Large intestine (tissue), 3 donors: ENCODE data around the gene MGST2. TPM values are rescaled to one million over a fixed set of nuclear protein-coding genes. Genes with fewer than 3 reads are reported as not detected.
"Not testable (repeated sequence)": the region's sequence is repeated elsewhere in the genome, so short reads cannot be mapped to it uniquely, and the experiment has no call there.

Experiments used
- DNase-seq, 2 donors: peaks; one replicate each; pipeline versions ENCODE4 v3.0.0 to v3.0.0-alpha.2; 2013
- H3K27ac ChIP-seq: one replicate; pipeline ENCODE4 v1.5.1; 2013; ENCODE audit warnings: low read length
- H3K27me3 ChIP-seq: 2 replicates; pipeline ENCODE4 v1.6.1; 2013; ENCODE audit warnings: low read length; ENCODE audit not compliant: control insufficient read depth, insufficient read depth
- H3K36me3 ChIP-seq: 2 replicates; pipeline ENCODE4 v1.6.1; 2013; ENCODE audit warnings: low read length; ENCODE audit not compliant: control insufficient read depth, insufficient read depth
- H3K4me1 ChIP-seq: one replicate; pipeline ENCODE4 v1.6.1; 2013; ENCODE audit warnings: low read length; ENCODE audit not compliant: control insufficient read depth, insufficient read depth
- H3K4me3 ChIP-seq: one replicate; pipeline ENCODE4 v1.5.1; 2013; ENCODE audit warnings: low read length
- H3K9me3 ChIP-seq: one replicate; pipeline ENCODE4 v1.6.1; 2013; ENCODE audit warnings: mild to moderate bottlenecking, low read depth, low read length, moderate library complexity; ENCODE audit not compliant: control insufficient read depth
- WGBS: methylation state at CpG from one replicate; pipeline ENCODE4 v1.1.5; 2013; ENCODE audit warnings: low lambda C conversion rate; ENCODE audit not compliant: insufficient coverage; 5-methylcytosine and 5-hydroxymethylcytosine counted together
- polyA plus RNA-seq: library from polyadenylated mRNA; unstranded; fragments of 120-200 nt; gene quantifications from one replicate; pipeline ENCODE4 v1.2.1, GENCODE V29; 2013

Gene MGST2
- polyA plus RNA-seq, 1 donor, result 126 TPM

DNA sequence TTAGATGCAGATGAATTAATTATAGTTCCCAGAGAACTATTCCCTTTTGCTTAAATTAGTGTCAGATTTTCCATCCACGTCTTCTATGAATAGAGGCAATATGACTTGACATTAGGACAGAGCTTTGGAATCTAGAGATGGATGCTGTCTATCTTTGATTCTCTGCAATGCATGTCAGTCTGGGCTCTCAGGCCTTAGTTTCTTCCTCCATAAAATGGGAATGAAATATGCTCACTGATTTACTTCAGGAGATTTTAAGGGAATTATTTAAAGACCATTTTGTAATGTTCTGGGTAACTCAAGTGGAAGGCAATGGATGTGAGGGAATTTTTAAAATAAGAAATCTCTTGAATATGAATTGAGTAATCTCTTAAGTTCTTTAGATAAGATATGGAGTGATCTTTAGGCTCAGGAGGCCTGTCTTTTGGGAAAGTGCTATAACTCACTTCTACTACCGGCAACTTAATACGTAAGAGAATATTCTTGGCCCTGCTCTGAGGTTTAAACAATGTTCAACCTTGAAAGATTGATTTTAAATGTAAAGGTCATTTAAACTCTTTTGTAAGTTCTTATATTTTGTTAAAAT lies 29.0 kb downstream of the MGST2 start:
- no peak overlapping the region for H3K4me3 ChIP-seq
- WGBS, result 100% methylated on average over 1 of the region's 3 CpGs
- H3K4me1 ChIP-seq, result peaks cover 28% of the 10 kb centered on the region
- H3K27me3 ChIP-seq, result no peaks in the 10 kb centered on the region
- peaks cover 3% of the 10 kb centered on the region for H3K9me3 ChIP-seq
- peaks cover 19% of the 10 kb centered on the region for H3K36me3 ChIP-seq
- H3K27ac ChIP-seq, result no peak overlapping the region
- no peak for DNase-seq

DNA sequence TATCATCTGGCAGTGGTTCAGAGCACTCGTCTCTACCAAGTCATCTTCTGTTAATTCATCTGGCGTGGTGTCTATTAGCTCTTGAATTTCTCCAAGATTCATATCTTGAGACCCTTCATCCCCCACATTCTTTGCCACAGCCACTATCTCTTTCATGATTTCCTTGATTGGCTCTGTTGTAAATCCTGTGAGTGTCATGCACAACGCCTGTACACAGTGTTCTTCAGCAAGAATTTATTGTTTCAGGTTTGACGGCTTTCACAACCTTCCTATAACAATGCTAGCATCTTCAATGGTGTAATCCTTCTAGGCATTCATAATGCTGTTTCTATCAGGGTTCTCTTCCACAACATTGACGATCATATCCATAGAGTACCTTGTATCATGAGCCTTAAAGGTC lies 30.9 kb downstream of the MGST2 start:
- Histone ChIP-seq H3K9me3 (peaks cover 3% of the 10 kb centered on the region), H3K27me3 (no peaks in the 10 kb centered on the region), H3K4me1 (peaks cover 12% of the 10 kb centered on the region), H3K4me3 (no peak overlapping the region), H3K36me3 (peaks cover 30% of the 10 kb centered on the region), H3K27ac (no peak overlapping the region)
- DNase-seq, result no peak
- 100% methylated on average over 2 of the region's 5 CpGs for WGBS

DNA sequence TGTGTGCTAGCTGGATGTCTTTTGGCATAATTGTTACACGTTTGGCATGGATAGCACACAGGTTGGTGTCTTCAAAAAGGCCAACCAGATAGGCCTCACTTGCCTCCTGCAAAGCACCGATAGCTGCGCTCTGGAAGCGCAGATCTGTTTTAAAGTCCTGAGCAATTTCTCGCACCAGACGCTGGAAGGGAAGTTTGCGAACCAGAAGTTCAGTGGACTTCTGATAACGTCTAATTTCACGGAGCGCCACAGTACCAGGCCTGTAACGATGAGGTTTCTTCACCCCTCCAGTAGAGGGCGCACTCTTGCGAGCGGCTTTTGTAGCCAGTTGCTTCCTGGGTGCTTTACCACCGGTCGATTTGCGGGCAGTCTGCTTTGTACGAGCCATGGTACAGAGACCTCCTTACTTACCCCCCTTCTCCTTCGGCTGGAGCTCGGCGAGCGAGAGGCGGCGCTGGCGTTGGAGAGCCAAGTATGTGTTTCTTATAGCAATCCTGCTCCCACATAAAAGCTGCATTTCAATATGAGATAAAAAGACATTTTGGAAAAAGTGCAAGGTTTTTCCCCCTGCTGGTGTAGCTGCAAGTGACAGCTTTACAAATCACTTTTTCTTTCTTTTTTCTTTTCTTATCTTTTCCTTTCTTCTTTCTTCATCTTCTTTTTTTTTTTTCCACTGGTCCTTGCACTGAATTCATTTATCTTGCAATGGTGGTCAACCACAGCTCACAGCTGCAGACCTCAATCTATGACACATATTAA lies 32.7 kb downstream of the MGST2 start:
- H3K27ac ChIP-seq, H3K27me3 ChIP-seq, H3K9me3 ChIP-seq, H3K4me3 ChIP-seq, H3K4me1 ChIP-seq, DNase-seq: not testable (repeated sequence)
- peaks cover 35% of the 10 kb centered on the region for H3K36me3 ChIP-seq
- no CpG with 5 or more reads among the region's 25 CpGs for WGBS

DNA sequence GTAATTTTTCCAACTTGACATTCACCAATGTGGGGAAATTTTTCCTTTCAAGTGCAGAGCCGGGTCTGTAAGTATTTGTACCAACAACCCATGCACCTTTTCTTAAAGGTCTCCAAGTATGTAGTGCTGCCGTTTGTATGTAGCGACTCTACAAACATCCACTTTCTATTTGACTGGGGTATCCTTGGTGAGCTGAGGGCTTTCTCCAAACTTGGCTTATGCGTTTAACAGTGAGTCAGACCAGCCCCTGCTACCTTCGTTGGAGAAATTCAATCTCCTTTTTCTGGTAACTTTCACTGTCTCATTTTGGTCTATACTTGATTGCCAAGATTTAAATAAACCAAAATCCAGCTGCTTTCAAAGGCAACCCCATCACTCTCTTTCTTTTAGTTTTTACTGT lies 34.9 kb downstream of the MGST2 start:
- no peaks in the 10 kb centered on the region for H3K4me1 ChIP-seq
- peaks cover 3% of the 10 kb centered on the region for H3K9me3 ChIP-seq
- no peak for DNase-seq
- H3K4me3 ChIP-seq, result no peak overlapping the region
- 69% methylated on average over 2 of the region's 5 CpGs for WGBS
- H3K36me3 ChIP-seq, result peaks cover 56% of the 10 kb centered on the region
- H3K27me3 ChIP-seq, result no peaks in the 10 kb centered on the region
- no peak overlapping the region for H3K27ac ChIP-seq

DNA sequence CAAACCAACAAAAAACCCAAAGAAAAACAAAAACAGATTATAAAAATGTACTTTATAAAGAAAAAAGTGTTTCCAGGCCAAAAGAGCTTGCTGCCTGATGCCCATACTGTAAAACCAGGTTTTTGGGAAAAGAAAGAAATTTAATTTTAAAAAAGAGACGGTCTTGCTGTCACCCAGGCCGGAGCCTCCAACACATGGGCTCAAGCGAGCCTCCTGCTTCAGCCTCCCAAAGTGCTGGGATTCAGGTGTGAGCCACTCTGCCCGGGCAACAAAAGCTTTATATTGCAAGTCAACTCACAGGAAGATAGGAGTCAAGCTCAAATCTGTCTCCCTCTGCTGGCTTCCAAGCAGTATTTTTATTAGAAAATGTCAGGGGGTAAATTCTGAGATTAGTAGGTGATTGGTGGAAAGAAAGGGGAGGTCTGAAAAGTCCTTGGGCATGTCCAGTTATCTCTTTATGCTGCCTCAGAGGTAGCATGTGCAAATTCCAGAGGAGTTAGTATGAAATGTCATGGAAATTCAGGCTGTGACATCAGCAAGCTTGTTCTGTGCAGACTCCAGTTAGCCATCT lies 39.4 kb downstream of the MGST2 start:
- Histone ChIP-seq H3K27ac (no peak overlapping the region), H3K4me1 (no peaks in the 10 kb centered on the region), H3K36me3 (peaks cover 39% of the 10 kb centered on the region), H3K9me3 (no peaks in the 10 kb centered on the region), H3K27me3 (no peaks in the 10 kb centered on the region), H3K4me3 (no peak overlapping the region)
- WGBS, result 100% methylated on average over 2 of the region's 4 CpGs
- DNase-seq, result no peak

DNA sequence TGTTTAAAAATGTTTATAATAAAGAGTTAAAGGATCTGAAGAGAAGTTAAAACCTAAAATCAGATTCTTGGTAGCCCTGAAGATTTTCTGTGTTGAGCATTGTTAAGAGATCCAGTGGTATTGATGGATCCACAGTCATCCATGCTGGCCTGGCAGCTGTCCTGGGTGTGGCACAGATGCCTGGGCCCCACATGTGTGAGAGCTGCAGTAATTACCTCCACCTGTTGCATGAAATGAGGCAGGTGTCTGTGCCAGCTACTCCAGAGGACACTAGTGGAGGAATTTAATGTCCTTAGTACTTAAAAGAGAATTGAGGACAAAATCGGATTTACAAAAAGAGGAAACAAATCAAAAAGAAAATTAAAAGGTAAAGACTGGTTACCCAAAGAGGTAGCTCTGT lies 44.0 kb downstream of the MGST2 start:
- Histone ChIP-seq H3K4me3 (no peak overlapping the region), H3K36me3 (peaks cover 21% of the 10 kb centered on the region), H3K27ac (no peak overlapping the region), H3K27me3 (no peaks in the 10 kb centered on the region), H3K4me1 (no peaks in the 10 kb centered on the region), H3K9me3 (no peaks in the 10 kb centered on the region)
- DNase-seq, result peak in 1 of 2 donors; percentile 18
- WGBS, result 45% methylated on average over 1 of the region's 1 CpG

DNA sequence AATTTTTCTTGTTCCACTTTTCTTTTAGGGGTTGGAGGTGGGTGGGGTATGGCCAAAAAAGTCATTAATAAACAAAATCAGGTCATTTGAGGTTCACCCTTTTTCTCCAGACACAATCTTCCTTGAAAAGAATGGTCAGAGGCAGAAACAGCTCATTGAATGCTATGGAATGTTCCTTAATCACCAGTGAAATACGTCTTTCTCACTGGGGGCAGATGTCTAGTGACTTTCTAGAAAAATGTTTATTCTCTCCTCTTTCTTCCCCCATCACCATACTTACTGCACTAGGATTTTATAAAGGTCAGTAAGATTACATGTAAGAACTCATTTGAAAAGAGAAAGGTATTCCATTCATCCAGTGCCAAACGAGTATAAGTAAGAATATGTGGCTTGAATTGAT lies 44.5 kb downstream of the MGST2 start:
- Histone ChIP-seq H3K4me3 (no peak overlapping the region), H3K27ac (no peak overlapping the region), H3K27me3 (no peaks in the 10 kb centered on the region), H3K9me3 (no peaks in the 10 kb centered on the region), H3K4me1 (no peaks in the 10 kb centered on the region), H3K36me3 (peaks cover 21% of the 10 kb centered on the region)
- DNase-seq, result no peak
- no CpG with 5 or more reads among the region's 2 CpGs for WGBS

DNA sequence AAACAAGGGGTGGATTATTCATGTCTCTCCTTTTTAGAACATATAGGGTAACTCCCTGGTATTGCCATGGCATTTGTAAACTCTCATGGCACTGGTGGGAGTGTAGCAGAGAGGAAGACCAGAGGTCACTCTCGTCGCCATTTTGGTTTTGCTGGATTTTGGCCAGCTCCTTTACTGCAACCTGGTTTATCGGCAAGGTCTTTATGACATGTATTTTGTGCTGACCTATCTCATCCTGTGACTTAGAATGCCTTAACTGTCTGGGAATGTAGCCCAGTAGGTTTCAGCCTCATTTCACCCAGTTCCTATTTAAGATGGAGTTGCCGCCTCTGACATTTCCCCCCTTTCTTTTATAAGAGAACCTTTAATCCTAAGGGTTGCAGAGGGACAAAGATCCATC lies 45.8 kb downstream of the MGST2 start:
- Histone ChIP-seq H3K36me3 (peaks cover 17% of the 10 kb centered on the region), H3K27me3 (no peaks in the 10 kb centered on the region), H3K27ac (no peak overlapping the region), H3K9me3 (no peaks in the 10 kb centered on the region), H3K4me1 (no peaks in the 10 kb centered on the region), H3K4me3 (no peak overlapping the region)
- peak in 1 of 2 donors; percentile 7 for DNase-seq
- WGBS, result no CpG with 5 or more reads among the region's 4 CpGs

DNA sequence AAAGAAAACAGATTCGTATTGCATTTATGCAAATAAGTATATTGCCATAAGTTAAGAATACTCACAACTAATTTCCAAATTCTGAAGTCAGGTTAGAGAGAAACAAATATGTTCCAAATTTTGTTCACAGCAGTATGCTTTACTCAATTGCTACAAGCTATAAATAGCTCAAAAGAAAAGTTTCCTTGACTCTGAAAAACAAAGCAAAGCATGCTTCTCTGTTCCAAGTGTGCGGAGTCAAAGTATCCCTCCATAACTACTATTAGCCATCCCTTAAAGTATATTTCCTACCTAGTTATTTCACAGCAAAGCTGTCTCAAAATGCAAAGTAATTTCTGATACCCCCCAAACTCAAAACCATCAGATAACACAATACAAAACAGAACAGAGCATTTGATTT lies 47.3 kb downstream of the MGST2 start:
- Histone ChIP-seq H3K9me3 (no peaks in the 10 kb centered on the region), H3K27me3 (no peaks in the 10 kb centered on the region), H3K27ac (no peak overlapping the region), H3K4me1 (no peaks in the 10 kb centered on the region), H3K36me3 (peaks cover 24% of the 10 kb centered on the region), H3K4me3 (no peak overlapping the region)
- DNase-seq, result no peak
- 71% methylated on average over 1 of the region's 2 CpGs for WGBS

DNA sequence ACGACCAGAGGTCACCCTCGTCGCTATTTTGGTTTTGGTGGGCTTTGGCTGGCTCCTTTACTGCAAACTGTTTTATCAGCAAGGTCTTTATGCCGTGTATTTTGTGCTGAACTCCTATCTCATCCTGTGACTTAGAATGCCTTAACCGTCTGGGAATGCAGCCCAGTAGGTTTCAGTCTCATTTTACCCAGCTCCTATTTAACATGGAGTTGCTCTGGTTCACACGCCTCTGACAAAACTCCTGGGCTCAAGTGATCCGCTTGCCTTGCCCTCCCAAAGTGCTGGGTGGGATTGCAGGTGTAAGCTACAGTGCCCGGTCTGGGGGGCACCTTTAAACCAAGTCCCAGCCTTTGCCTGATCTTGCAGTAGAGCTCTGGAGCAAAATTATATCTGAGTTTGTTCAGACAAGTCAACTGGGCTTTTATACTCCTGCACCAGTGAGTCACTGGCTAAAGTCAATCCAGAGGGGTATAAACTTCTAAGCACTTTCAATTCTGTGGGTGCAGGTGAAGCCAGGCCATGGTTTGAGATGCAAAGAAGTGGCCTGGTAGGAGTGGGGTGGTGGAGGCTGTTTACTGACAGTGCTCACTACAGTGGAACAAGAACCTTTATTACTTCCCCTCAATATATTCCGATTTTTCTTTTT lies 50.2 kb downstream of the MGST2 start:
- Histone ChIP-seq H3K9me3 (no peaks in the 10 kb centered on the region), H3K4me3 (no peak overlapping the region), H3K4me1 (no peaks in the 10 kb centered on the region), H3K27ac (no peak overlapping the region), H3K27me3 (no peaks in the 10 kb centered on the region), H3K36me3 (peaks cover 43% of the 10 kb centered on the region)
- no peak for DNase-seq
- 83% methylated on average over 2 of the region's 9 CpGs for WGBS
